Muscle layer of colon (tissue), 2 donors: Measurements from ENCODE around the gene DSG3.

ENCODE experiments used
- H3K27ac ChIP-seq: one replicate; pipeline ENCODE4 v1.7.0; 2013; ENCODE audit warnings: low read depth, mild to moderate bottlenecking, low read length, moderate library complexity
- H3K27me3 ChIP-seq, 2 donors: one replicate each; pipeline ENCODE4 v1.7.0; 2013; ENCODE audit warnings: low read length in 2 of 2, mild to moderate bottlenecking in 2 of 2; ENCODE audit not compliant: insufficient read depth in 2 of 2, control insufficient read depth in 1 of 2
- H3K36me3 ChIP-seq: one replicate; pipeline ENCODE4 v1.7.0; 2013; ENCODE audit warnings: mild to moderate bottlenecking, low read length; ENCODE audit not compliant: insufficient read depth
- H3K4me1 ChIP-seq: one replicate; pipeline ENCODE4 v1.7.0; 2013; ENCODE audit warnings: mild to moderate bottlenecking, low read length; ENCODE audit not compliant: insufficient read depth
- H3K4me3 ChIP-seq, 2 donors: one replicate each; pipeline ENCODE4 v1.7.0; 2013; ENCODE audit warnings: low read length in 2 of 2, low read depth in 1 of 2, mild to moderate bottlenecking in 1 of 2, moderate library complexity in 1 of 2
- H3K9ac ChIP-seq: one replicate; pipeline ENCODE4 v1.7.0; 2013; ENCODE audit warnings: low read length
- H3K9me3 ChIP-seq: one replicate; pipeline ENCODE4 v1.7.0; 2013; ENCODE audit warnings: mild to moderate bottlenecking, low read length
- donor health status: abdominal sarcoma.
- donor health status: Adenocarcinoma of cecum.

The DSG3 gene

GRCh38 chr18:31436825-31437224 lies 10.7 kb upstream of the DSG3 start:
- Histone ChIP-seq H3K36me3 (no peaks in the 10 kb centered on the region), H3K9me3 (no peaks in the 10 kb centered on the region), H3K4me1 (no peaks in the 10 kb centered on the region), H3K27ac (no peak overlapping the region), H3K27me3 (no peaks in the 10 kb centered on the region), H3K4me3 (no peak overlapping the region), H3K9ac (no peak overlapping the region)

GRCh38 chr18:31438402-31438801 lies 9.1 kb upstream of the DSG3 start:
- no peaks in the 10 kb centered on the region for H3K4me1 ChIP-seq
- no peak overlapping the region for H3K27ac ChIP-seq
- no peaks in the 10 kb centered on the region for H3K36me3 ChIP-seq
- H3K9me3 ChIP-seq: no peaks in the 10 kb centered on the region
- no peak overlapping the region for H3K9ac ChIP-seq
- H3K27me3 ChIP-seq: no peaks in the 10 kb centered on the region
- H3K4me3 ChIP-seq: no peak overlapping the region

GRCh38 chr18:31439807-31440325 lies 7.7 kb upstream of the DSG3 start:
- Histone ChIP-seq H3K4me1 (no peaks in the 10 kb centered on the region), H3K27me3 (no peaks in the 10 kb centered on the region), H3K27ac (no peak overlapping the region), H3K4me3 (no peak overlapping the region), H3K36me3 (no peaks in the 10 kb centered on the region), H3K9me3 (no peaks in the 10 kb centered on the region), H3K9ac (no peak overlapping the region)

GRCh38 chr18:31440787-31441186 lies 6.8 kb upstream of the DSG3 start:
- H3K27ac ChIP-seq: no peak overlapping the region

GRCh38 chr18:31441493-31441892 lies 6.0 kb upstream of the DSG3 start:
- no peaks in the 10 kb centered on the region for H3K4me1 ChIP-seq
- no peaks in the 10 kb centered on the region for H3K36me3 ChIP-seq
- no peaks in the 10 kb centered on the region for H3K27me3 ChIP-seq
- H3K27ac ChIP-seq: no peak overlapping the region
- H3K9ac ChIP-seq: no peak overlapping the region
- H3K9me3 ChIP-seq: no peaks in the 10 kb centered on the region
- H3K4me3 ChIP-seq: no peak overlapping the region

More at GRCh38 chr18:31440787-31441186, 6.8 kb upstream of the DSG3 start:
- H3K36me3 ChIP-seq: no peaks in the 10 kb centered on the region
- no peaks in the 10 kb centered on the region for H3K9me3 ChIP-seq
- no peak overlapping the region for H3K9ac ChIP-seq
- H3K4me3 ChIP-seq: no peak overlapping the region
- no peaks in the 10 kb centered on the region for H3K4me1 ChIP-seq
- H3K27me3 ChIP-seq: no peaks in the 10 kb centered on the region

GRCh38 chr18:31444142-31444541 lies 3.4 kb upstream of the DSG3 start:
- Histone ChIP-seq H3K9ac (no peak overlapping the region), H3K9me3 (no peaks in the 10 kb centered on the region), H3K4me1 (no peaks in the 10 kb centered on the region), H3K27me3 (no peaks in the 10 kb centered on the region), H3K36me3 (no peaks in the 10 kb centered on the region), H3K27ac (no peak overlapping the region), H3K4me3 (no peak overlapping the region)

GRCh38 chr18:31445908-31446307 lies 1.6 kb upstream of the DSG3 start:
- Histone ChIP-seq H3K36me3 (no peaks in the 10 kb centered on the region), H3K27me3 (no peaks in the 10 kb centered on the region), H3K4me1 (no peaks in the 10 kb centered on the region), H3K27ac (no peak overlapping the region), H3K4me3 (no peak overlapping the region), H3K9ac (no peak overlapping the region), H3K9me3 (no peaks in the 10 kb centered on the region)

- Histone ChIP-seq H3K9me3 (no peaks in the 10 kb centered on the region), H3K36me3 (no peaks in the 10 kb centered on the region), H3K9ac (no peak overlapping the region), H3K4me3 (no peak overlapping the region), H3K4me1 (no peaks in the 10 kb centered on the region), H3K27me3 (no peaks in the 10 kb centered on the region), H3K27ac (no peak overlapping the region)
These were observed 687 bp upstream of the DSG3 start for GRCh38 chr18:31446854-31447253.

- Histone ChIP-seq H3K27ac (no peak overlapping the region), H3K27me3 (no peaks in the 10 kb centered on the region), H3K4me3 (no peak overlapping the region), H3K9ac (no peak overlapping the region), H3K4me1 (no peaks in the 10 kb centered on the region), H3K36me3 (no peaks in the 10 kb centered on the region), H3K9me3 (no peaks in the 10 kb centered on the region)
These were observed 2.9 kb downstream of the DSG3 start for GRCh38 chr18:31450409-31450808.

GRCh38 chr18:31451625-31452024 lies 4.1 kb downstream of the DSG3 start:
- H3K4me1 ChIP-seq: no peaks in the 10 kb centered on the region
- H3K4me3 ChIP-seq: no peak overlapping the region
- no peak overlapping the region for H3K27ac ChIP-seq
- no peaks in the 10 kb centered on the region for H3K36me3 ChIP-seq
- H3K27me3 ChIP-seq: no peaks in the 10 kb centered on the region
- H3K9ac ChIP-seq: no peak overlapping the region
- no peaks in the 10 kb centered on the region for H3K9me3 ChIP-seq

- no peak overlapping the region for H3K4me3 ChIP-seq
- no peaks in the 10 kb centered on the region for H3K27me3 ChIP-seq
- H3K27ac ChIP-seq: no peak overlapping the region
- H3K4me1 ChIP-seq: no peaks in the 10 kb centered on the region
- no peaks in the 10 kb centered on the region for H3K9me3 ChIP-seq
- no peak overlapping the region for H3K9ac ChIP-seq
- H3K36me3 ChIP-seq: no peaks in the 10 kb centered on the region
These were observed 6.6 kb downstream of the DSG3 start for GRCh38 chr18:31454066-31454708.

GRCh38 chr18:31469629-31470028 lies 22.1 kb downstream of the DSG3 start:
- H3K36me3 ChIP-seq: no peaks in the 10 kb centered on the region
- H3K27ac ChIP-seq: no peak overlapping the region
- no peak overlapping the region for H3K4me3 ChIP-seq
- no peaks in the 10 kb centered on the region for H3K4me1 ChIP-seq
- no peak overlapping the region for H3K9ac ChIP-seq
- no peaks in the 10 kb centered on the region for H3K9me3 ChIP-seq
- no peaks in the 10 kb centered on the region for H3K27me3 ChIP-seq
